ENCODE measurements around the gene ASS1.

DNA sequence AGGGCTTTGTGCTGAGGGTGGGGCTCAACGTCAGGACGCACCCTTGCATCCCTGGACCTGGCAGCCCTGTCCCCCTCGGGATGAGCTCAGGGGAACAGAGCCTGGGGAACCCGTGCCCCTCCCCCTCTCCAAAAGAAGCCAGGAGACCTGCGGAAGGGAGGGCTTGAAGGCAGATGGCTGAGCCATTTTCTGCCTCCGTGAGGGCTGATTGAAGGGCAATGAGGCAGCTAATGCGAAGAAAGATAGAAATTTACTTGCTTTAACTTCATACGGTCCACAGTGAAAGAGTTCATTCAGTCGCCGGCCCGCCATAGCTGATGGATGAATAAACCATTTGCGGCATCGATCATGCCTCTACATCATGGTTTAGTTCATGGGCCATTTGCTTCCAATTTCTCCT lies 28.8 kb downstream of the ASS1 start:
- TF ChIP-seq, protein P1, sequence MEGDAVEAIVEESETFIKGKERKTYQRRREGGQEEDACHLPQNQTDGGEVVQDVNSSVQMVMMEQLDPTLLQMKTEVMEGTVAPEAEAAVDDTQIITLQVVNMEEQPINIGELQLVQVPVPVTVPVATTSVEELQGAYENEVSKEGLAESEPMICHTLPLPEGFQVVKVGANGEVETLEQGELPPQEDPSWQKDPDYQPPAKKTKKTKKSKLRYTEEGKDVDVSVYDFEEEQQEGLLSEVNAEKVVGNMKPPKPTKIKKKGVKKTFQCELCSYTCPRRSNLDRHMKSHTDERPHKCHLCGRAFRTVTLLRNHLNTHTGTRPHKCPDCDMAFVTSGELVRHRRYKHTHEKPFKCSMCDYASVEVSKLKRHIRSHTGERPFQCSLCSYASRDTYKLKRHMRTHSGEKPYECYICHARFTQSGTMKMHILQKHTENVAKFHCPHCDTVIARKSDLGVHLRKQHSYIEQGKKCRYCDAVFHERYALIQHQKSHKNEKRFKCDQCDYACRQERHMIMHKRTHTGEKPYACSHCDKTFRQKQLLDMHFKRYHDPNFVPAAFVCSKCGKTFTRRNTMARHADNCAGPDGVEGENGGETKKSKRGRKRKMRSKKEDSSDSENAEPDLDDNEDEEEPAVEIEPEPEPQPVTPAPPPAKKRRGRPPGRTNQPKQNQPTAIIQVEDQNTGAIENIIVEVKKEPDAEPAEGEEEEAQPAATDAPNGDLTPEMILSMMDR (IDR thresholded peaks at IDR 0.05) = no peak
- TF ChIP-seq EZH2 (IDR thresholded peaks at IDR 0.05; ENCODE audit: borderline replicate concordance, insufficient read depth, low read depth, low read length, poor library complexity, severe bottlenecking) = no peak
